Adrenal gland (tissue), 12 donors: ENCODE results near the gene ZBTB9. TPM values are rescaled to one million over a fixed set of nuclear protein-coding genes. Genes with fewer than 3 reads are reported as not detected.

Experiments
- DNase-seq, 7 donors: peaks; one replicate each; pipeline ENCODE4 v3.0.0-alpha.2; 2019 to 2020
- H3K27ac ChIP-seq, 5 donors: fragments of 200-600 bp; sonication (generic) in 4 of 5; 1 replicate in 3 of 5; 2 replicates in 2 of 5; pipeline versions ENCODE4 v1.5.1 to v1.8.0; 2016 to 2020; ENCODE audit warnings: mild to moderate bottlenecking in 1 of 5
- H3K27me3 ChIP-seq: fragments of 200-600 bp; 2 replicates; pipeline ENCODE4 v1.8.0; 2021
- H3K36me3 ChIP-seq, 2 donors: fragments of 200-600 bp; replicated peaks in 1 of 2; 1 replicate in 1 of 2; 2 replicates in 1 of 2; pipeline versions ENCODE4 v1.5.1 to v1.8.0; 2018 to 2022
- H3K4me1 ChIP-seq, 2 donors: fragments of 200-600 bp; replicated peaks in 1 of 2; 1 replicate in 1 of 2; 2 replicates in 1 of 2; pipeline versions ENCODE4 v1.5.1 to v1.8.0; 2018 to 2021
- H3K4me3 ChIP-seq, 4 donors: fragments of 200-600 bp; sonication (generic) in 3 of 4; one replicate each; pipeline ENCODE4 v1.5.1; 2016 to 2018
- H3K9me3 ChIP-seq, 3 donors: fragments of 200-600 bp; sonication (generic) in 1 of 3; replicated peaks in 1 of 3; 1 replicate in 2 of 3; 2 replicates in 1 of 3; pipeline versions ENCODE4 v1.5.1 to v1.8.0; 2016 to 2021
- CTCF ChIP-seq, 6 experiments: fragments of 450-650 bp in 4 of 6; fragments of 200-600 bp in 2 of 6; sonication (generic) in 1 of 6; IDR thresholded peaks; 1 replicate in 5 of 6; 2 replicates in 1 of 6; pipeline versions ENCODE4 v1.5.1 to v1.8.0; 2016 to 2021; ENCODE audit warnings: antibody characterized with exemption in 6 of 6, mild to moderate bottlenecking in 2 of 6, moderate library complexity in 1 of 6
- POLR2A ChIP-seq, 2 donors: fragments of 450-650 bp; IDR thresholded peaks; one replicate each; pipeline ENCODE4 v1.6.1; 2017; ENCODE audit warnings: antibody characterized with exemption in 2 of 2, mild to moderate bottlenecking in 2 of 2, moderate library complexity in 1 of 2
- WGBS, 4 donors: extraction: QIAGEN DNeasy Blood & Tissue Kit in 2 of 4; methylation state at CpG; one replicate each; pipeline versions ENCODE4 v1.1.5 to v1.1.7; 2013 to 2017; 5-methylcytosine and 5-hydroxymethylcytosine counted together
- intact Hi-C, 2 donors: fragments of 100-400 bp; cut with DNase I; formaldehyde crosslinking; loops; one replicate each; pipeline versions ENCODE4 v1.14.1 to v1.15.0; 2022 to 2023
- polyA plus RNA-seq, 3 donors: library from polyadenylated mRNA; stranded (reverse); fragments of 200-250 nt in 2 of 3; fragments of 350-450 nt in 1 of 3; fragmentation: Illumina TruSeq in 1 of 3; extraction: RNeasy Lipid Tissue Mini Kit (QIAGEN cat#74804) in 1 of 3; gene quantifications; one replicate each; pipeline ENCODE4 v1.2.3, GENCODE V29; 2013 to 2014
- total RNA-seq, 9 donors: library from RNA; depleted of rRNA in 4 of 9; stranded (reverse); fragments of >200 nt in 4 of 9; fragments of 120-200 nt in 1 of 9; fragmentation: NEBNext Ultra II Directional in 1 of 9; extraction: Animal tissue kit (Norgen Biotek cat#: 25700) in 1 of 9; gene quantifications; one replicate each; pipeline versions ENCODE4 v1.1.0 to v1.2.4, GENCODE V29; 2013 to 2023
- donor health status: healthy with polysubstance abuse.
- donor health status: Bipolar disorder and iron deficiency.
- donor health status: DM: yes; HTN: yes; CAD: no.
- donor health status: DM: no; HTN: no; CAD: no.
- donor health status: DM: no; HTN: no; CAD: no.
- donor health status: DM: yes; HTN: yes; CAD: no.

The ZBTB9 gene
- total and polyA plus RNA-seq, 12 donors = 2.3 to 11.2 (median 6.7) TPM

- Histone ChIP-seq H3K4me3 (no peak overlapping the region), H3K27ac (no peak overlapping the region), H3K9me3 (no peaks in the 10 kb centered on the region), H3K27me3 (no peaks in the 10 kb centered on the region), H3K4me1 (no peaks in the 10 kb centered on the region), H3K36me3 (no peaks in the 10 kb centered on the region)
- TF ChIP-seq CTCF (IDR thresholded peaks at IDR 0.05) (no peak), POLR2A (IDR thresholded peaks at IDR 0.05) (no peak)
- no peak for DNase-seq
- intact Hi-C loops = no loop called here
- WGBS, 4 donors = 82 to 91% (median 88%) methylated on average over 4 to 6 of the region's 6 CpGs
Observed at GRCh38 chr6:33490621-33491020, 36.2 kb downstream of the ZBTB9 start.

GRCh38 chr6:33492093-33492492 lies 37.7 kb downstream of the ZBTB9 start:
- Histone ChIP-seq H3K4me3 (no peak overlapping the region), H3K9me3 (no peaks in the 10 kb centered on the region), H3K4me1 (no peaks in the 10 kb centered on the region), H3K27ac (no peak overlapping the region), H3K36me3 (no peaks in the 10 kb centered on the region), H3K27me3 (no peaks in the 10 kb centered on the region)
- TF ChIP-seq POLR2A (IDR thresholded peaks at IDR 0.05) = no peak
- TF ChIP-seq CTCF (IDR thresholded peaks at IDR 0.05) = no peak
- intact Hi-C loops = no loop called here
- 41 to 54% (median 47%) methylated on average over 4 of the region's 4 CpGs for WGBS, 4 donors
- no peak for DNase-seq

DNA sequence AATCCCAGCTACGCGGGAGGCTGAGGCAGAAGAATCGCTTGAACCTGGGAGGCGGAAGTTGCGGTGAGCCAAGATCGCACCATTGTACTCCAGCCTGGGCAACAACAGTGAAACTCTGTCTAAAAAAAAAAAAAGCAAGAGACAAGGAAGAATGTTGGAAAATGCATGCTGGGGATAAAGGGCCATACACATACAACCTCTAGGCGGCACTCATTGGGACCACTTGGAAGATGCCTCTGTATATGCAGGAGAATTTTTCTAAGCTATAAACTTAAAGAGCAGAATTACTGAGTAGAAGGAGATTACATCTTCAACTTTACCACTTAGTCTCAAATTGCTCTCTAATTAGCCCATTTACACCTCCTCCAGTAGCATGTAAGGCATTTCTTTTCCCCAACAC lies 42.8 kb downstream of the ZBTB9 start:
- Histone ChIP-seq H3K27ac (no peak overlapping the region), H3K27me3 (no peaks in the 10 kb centered on the region), H3K9me3 (no peaks in the 10 kb centered on the region), H3K36me3 (no peaks in the 10 kb centered on the region), H3K4me1 (no peaks in the 10 kb centered on the region), H3K4me3 (no peak overlapping the region)
- TF ChIP-seq POLR2A (IDR thresholded peaks at IDR 0.05) (no peak), CTCF (IDR thresholded peaks at IDR 0.05) (no peak)
- intact Hi-C loops = no loop called here
- no peak for DNase-seq
- 94 to 98% (median 96%) methylated on average over 7 of the region's 7 CpGs for WGBS, 4 donors

GRCh38 chr6:33502486-33502885 lies 48.1 kb downstream of the ZBTB9 start:
- Histone ChIP-seq H3K36me3 (no peaks in the 10 kb centered on the region), H3K4me3 (no peak overlapping the region), H3K27me3 (no peaks in the 10 kb centered on the region), H3K9me3 (no peaks in the 10 kb centered on the region), H3K4me1 (no peaks in the 10 kb centered on the region), H3K27ac (no peak overlapping the region)
- no peak for DNase-seq
- 86 to 89% (median 87%) methylated on average over 21 to 23 of the region's 23 CpGs; no CpG with 5 or more reads in 1 of the 4 donors for WGBS, 4 donors
- intact Hi-C loops = no loop called here
- no peak for TF ChIP-seq CTCF (IDR thresholded peaks at IDR 0.05)
- no peak for TF ChIP-seq POLR2A (IDR thresholded peaks at IDR 0.05)
